Bone marrow (tissue), 2 donors: ENCODE results near the gene RND1.

Experiments used
- DNase-seq, 2 donors: peaks; one replicate each; lab custom pipeline; 2025; lab: John Stamatoyannopoulos, UW

RND1 gene

GRCh38 chr12:48810903-48811431, 54.7 kb downstream of the RND1 start:
- no peak for DNase-seq

GRCh38 chr12:48807981-48808380, 57.7 kb downstream of the RND1 start:
- DNase-seq = no peak
